HG02623 (cell line): Measurements from ENCODE around the gene CBX1.
"Not testable (repeated sequence)": the region's sequence is repeated elsewhere in the genome, so short reads cannot be mapped to it uniquely, and the experiment has no call there.

Source experiments
- ATAC-seq: cut with Tn5 transposase; IDR thresholded peaks from one replicate; pipeline ENCODE4 v1.9.1; 2021; ENCODE audit warnings: moderate library complexity; ENCODE audit not compliant: unreplicated experiment

CBX1 gene

DNA sequence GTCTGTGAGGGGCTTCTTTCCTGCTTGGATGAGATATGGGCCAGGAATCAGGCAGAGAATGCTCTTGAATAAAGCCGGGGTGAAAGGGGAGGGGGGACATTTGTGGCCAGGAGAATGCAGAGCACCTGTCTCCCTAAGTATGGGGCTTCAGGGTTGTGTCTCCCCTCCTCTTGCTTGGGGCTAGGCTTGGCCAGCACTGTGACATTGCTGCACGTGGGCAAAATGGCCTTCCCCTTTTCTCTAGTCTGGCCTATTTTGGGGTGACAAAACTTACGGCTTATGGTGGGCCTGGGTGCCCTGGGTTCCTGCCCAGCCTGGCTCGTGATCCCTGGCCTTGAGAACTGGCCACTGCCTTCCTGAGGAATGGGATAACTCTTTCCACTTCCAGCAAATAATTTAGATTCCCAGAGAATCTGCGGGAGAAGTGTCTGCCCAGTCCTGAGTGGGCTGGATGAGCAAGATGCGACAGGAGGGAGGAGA is 47.5 kb downstream of the CBX1 start:
- no peak for ATAC-seq

GRCh38 chr17:48052956-48053757 is 48.1 kb downstream of the CBX1 start:
- ATAC-seq, result no peak

GRCh38 chr17:48051706-48052486 is 49.4 kb downstream of the CBX1 start:
- no peak for ATAC-seq

- no peak for ATAC-seq
These were observed 50.0 kb downstream of the CBX1 start for GRCh38 chr17:48051283-48051682.

GRCh38 chr17:48048384-48049126 is 52.7 kb downstream of the CBX1 start:
- ATAC-seq, result peak; percentile 29

- ATAC-seq, result peak; percentile 88
These were observed 53.4 kb downstream of the CBX1 start, which contains the start of gene NFE2L1 for GRCh38 chr17:48047741-48048383. TSS of gene NFE2L1 (plus strand) at chr17:48048359. CDS start at chr17:48051119, 2,760 bp downstream.

DNA sequence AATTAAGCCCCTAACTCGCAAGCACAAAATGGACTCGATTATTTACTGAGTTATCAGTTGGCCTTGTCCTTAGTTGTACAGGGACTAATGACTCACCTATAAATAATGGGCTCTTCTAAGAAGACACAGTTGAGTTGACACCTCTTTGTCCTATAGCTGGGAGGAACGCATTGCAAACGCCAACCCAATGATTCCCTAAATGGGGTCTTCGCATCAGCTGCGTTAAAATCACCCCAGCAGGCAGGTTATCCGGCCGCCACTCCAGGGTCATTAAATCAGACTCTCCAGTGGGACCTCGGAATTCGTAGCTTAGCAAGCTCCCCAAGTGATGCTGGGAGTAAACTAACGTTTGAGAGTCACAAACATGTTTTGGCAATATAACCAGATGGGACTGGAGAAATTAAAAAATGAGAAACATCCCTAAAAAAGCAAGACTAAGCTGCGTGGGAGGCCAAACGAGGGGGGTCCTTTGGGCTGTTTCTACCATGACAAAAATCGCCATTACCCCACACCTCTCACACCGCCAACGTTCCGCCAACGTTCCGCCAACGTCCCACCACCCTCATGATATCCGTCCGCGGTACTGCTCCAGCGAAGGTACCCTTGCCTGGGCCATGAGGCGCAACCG is 54.1 kb downstream of the CBX1 start:
- ATAC-seq, result no peak

DNA sequence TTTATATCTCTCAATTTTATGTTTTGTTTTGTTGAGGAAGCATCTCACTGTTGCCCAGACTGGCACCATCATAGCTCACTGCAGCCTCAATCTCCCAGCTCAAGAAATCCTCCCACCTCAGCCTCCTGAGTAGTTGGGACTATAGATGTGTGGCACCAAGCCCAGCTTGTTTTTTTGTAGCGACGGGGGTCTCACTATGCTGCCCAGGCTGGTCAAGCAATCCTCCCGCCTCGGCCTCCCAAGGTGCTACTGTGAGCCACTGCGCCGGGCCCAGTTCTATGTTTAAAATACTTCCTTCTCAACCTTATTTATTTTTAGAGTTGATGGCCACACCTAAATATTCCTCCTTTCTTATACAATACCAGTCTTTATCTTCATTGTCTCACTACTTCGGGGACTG is 55.0 kb downstream of the CBX1 start:
- no peak for ATAC-seq

DNA sequence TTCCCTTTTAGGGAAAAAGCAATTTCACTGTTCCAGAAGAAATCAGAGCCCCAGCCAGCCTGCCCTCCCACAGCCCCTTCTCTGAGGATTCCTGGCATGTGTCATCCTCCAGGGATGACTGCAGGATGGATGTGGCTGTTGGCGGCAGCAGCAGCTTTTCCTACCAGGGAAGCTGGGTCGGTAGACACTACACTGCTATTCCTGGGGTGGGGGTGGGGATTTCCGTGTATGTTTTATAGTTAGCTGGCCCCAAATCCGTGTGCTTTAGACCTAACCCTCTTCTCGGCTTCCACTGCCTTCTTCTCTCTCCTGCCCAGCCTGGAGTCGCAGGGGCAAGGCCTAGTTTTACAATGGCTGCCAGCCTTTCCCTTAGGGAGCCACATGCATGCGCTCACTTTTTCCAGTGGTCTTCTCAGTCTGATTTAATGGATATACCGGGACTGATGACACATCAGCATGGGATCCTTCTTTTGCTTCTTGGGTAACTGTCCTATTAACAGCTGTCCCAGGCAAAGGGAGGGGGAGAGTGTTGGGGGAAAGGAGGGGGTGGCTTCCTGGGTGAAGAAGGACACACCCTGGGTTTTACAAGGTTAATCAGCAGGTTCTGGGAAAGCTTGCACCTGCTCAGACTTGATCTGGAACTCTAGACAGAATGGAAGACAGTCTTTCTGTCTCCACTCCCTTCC is 55.8 kb downstream of the CBX1 start:
- ATAC-seq, result no peak

DNA sequence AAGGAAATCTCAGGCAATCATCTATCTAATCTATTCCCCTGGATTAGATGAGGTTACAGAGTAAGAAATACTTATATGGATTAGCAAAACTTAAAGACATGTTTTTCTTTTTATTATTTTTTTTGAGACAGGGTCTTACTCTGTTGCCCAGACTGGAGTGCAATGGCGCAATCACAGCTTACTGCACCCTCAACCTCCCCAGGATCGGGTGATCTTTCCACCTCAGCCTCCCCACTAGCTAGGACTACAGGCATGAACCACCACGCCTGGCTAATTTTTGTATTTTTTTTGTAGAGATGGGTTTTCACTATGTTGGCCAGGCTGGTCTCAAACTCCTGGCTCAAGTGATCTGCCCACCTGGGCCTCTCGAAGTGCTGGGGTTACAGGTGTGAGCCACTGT is 56.4 kb downstream of the CBX1 start:
- ATAC-seq, result no peak

GRCh38 chr17:48043176-48043575 is 58.1 kb downstream of the CBX1 start:
- ATAC-seq, result no peak

DNA sequence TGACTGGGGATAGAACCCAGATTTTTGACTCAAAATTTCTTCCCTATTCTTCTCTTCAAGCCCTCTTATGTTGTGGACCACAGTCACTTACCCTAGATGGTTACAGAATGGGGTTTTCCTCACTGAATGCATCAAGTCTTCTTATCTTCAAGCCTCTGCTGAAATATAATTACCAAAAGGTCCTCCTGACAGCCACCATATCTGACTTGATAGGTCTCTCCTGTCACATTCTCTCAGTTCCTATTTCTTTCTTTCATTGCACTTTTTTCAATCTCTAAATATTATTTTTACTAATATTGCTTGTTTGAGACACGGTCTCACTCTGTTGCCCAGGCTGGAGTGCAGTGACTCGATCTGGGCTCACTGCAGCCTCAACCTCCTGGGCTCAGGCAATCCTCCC is 62.6 kb downstream of the CBX1 start:
- ATAC-seq, result no peak

- no peak for ATAC-seq
These were observed 63.4 kb downstream of the CBX1 start for GRCh38 chr17:48037838-48038323.

- ATAC-seq, result no peak
These were observed 64.0 kb downstream of the CBX1 start, which contains the start of gene COPZ2 for GRCh38 chr17:48037036-48037837. TSS of gene COPZ2 (minus strand) at chr17:48037797. CDS start at chr17:48037777, 20 bp downstream.

- ATAC-seq, result no peak
These were observed 64.6 kb downstream of the CBX1 start for GRCh38 chr17:48036693-48037035.

DNA sequence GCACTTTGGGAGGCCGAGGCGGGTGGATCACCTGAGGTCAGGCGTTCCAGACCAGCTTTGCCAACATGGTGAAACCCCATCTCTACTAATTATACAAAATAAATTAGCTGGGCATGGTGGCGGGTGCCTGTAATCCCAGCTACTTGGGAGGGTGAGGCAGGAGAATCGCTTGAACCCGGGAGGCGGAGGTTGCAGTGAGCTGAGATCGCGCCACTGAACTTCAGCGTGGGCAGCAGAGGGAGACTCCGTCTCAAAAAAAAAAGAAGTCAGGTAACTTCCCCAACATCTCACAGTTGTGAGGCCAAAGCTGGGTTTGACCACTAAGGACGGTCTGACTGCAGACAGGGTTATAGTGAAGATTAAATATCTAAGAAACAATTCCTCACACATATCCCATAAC is 66.5 kb downstream of the CBX1 start:
- not testable (repeated sequence) for ATAC-seq

GRCh38 chr17:48031966-48032365 is 69.3 kb downstream of the CBX1 start:
- no peak for ATAC-seq

- ATAC-seq, result no peak
These were observed 70.7 kb downstream of the CBX1 start for GRCh38 chr17:48030531-48030930.

DNA sequence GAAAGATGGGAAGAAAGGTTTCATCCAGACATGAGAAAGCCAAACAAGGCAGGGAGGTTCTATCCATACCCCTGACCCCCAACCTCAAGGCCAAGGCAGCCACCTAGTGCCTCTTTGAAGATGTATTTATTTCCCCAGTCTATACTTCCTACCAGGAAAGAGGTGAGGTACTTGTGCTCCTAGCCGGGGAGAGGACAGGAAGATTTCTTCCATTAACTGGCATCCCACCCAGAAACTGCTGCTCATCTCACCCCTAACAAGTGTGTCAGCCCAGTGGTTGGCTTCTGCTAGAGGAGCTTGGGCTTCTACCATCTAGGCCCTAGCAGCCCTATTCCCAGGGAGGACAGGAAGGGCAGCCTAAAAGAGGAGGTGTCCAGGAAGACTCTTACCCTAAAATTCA is 72.5 kb downstream of the CBX1 start:
- ATAC-seq, result no peak
